Esophagus squamous epithelium (tissue), 4 donors: ENCODE data around the gene PRR15L.

Experiments used
- POLR2A ChIP-seq, 4 donors: fragments of 450-650 bp; IDR thresholded peaks; one replicate each; pipeline ENCODE4 v1.6.1; 2017; ENCODE audit warnings: antibody characterized with exemption in 4 of 4, mild to moderate bottlenecking in 4 of 4, moderate library complexity in 3 of 4
- TF ChIP-seq, protein P1 (sequence below), 6 experiments: fragments of 450-650 bp in 4 of 6; fragments of 200-600 bp in 2 of 6; sonication (generic) in 2 of 6; IDR thresholded peaks; one replicate each; pipeline ENCODE4 v1.5.1; 2016 to 2019; ENCODE audit warnings: antibody characterized with exemption in 6 of 6, mild to moderate bottlenecking in 4 of 6, moderate library complexity in 4 of 6

DNA sequence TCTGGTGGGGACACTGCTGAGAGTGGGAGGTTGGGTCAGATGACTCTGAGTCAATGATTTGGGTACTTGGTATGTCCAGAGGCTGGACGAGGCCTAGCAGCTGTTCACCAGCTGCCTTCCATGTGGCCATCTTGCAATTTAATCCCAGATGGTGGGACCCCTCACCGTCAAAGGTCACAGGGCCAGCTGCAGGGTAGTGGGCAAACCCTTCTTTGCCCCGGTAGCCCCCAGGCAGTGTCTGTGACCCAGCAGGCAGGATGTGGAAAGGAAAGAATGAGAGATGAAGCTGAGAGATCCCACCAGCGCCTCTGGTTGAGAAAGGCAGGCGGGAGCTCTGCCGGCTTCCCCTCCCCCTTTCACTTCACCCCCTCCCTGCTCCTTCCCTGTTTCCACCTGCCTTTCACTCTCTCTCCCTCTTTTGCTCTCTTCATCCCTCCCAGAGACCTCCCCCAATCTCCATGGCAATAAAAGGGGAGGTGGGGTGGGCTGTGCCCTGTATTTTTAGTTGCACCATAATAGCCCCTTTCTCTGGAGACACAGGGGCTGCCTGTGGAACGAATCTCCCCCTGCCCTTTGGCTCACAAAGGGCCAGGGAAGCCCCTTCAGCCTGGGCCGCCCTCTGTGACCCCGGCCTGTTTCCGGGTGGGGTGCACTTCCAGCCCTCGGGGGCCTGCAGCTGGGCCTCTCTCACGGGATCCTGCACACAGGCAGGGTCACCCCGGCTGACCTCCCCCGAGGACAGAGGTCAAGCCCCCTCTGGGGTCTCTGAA lies 33.5 kb upstream of the PRR15L start:
- TF ChIP-seq, protein P1, sequence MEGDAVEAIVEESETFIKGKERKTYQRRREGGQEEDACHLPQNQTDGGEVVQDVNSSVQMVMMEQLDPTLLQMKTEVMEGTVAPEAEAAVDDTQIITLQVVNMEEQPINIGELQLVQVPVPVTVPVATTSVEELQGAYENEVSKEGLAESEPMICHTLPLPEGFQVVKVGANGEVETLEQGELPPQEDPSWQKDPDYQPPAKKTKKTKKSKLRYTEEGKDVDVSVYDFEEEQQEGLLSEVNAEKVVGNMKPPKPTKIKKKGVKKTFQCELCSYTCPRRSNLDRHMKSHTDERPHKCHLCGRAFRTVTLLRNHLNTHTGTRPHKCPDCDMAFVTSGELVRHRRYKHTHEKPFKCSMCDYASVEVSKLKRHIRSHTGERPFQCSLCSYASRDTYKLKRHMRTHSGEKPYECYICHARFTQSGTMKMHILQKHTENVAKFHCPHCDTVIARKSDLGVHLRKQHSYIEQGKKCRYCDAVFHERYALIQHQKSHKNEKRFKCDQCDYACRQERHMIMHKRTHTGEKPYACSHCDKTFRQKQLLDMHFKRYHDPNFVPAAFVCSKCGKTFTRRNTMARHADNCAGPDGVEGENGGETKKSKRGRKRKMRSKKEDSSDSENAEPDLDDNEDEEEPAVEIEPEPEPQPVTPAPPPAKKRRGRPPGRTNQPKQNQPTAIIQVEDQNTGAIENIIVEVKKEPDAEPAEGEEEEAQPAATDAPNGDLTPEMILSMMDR (IDR thresholded peaks at IDR 0.05) = no peak
- TF ChIP-seq POLR2A (IDR thresholded peaks at IDR 0.05) = no peak
